ENCODE measurements around the gene KCNQ1OT1. TPM values are rescaled to one million over a fixed set of nuclear protein-coding genes. Genes with fewer than 3 reads are reported as not detected.

The KCNQ1OT1 gene
- polyA plus RNA-seq, 6 donors from 2014 or later = 0.08 to 0.28 (median 0.12) TPM

DNA sequence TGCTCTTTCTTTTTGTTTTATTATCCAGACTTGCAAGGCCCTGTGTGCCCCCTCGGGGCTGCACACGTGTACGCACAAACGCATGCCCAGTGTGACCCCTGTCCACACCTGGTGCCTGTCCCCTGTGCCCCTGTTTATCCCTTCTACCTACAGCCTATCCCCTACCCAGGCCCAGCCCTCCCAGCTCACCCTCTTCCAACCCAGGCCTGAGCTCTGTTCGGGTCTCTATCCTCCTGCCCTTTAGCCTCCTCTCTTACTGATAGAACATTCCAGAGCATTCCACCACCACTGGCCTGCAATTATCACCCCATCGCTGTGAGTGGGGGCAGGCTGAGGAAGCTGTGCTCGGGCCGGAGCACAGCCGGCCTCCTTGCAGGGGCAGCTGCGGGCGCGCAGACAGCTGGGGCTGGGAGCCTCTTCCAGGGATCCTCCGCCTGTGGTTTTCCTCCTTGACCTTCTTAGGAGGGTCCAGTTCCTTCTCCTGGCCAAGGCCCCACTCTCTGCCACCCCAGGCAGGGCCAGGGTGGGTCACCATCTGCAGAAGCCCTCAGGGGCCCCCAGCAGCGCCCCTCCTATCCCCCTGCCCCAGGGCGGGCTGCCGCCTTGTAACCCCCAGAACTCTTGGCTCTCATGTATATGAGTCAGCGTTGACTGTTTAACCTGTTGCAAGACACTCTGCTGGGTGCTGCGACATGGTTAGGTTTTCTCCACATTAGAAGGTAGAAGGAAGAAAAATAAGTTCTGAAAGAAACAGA, 41.8 kb upstream of the KCNQ1OT1 start:
- ATAC-seq (ENCODE audit: low read depth in 2 of 2) = no peak
- DNase-seq = no peak
- Mint-ChIP-seq H3K36me3 (no peaks in the 10 kb centered on the region), H3K4me1 (peaks cover 0 to 12% (median 4%) of the 10 kb centered on the region in 3 donors), H3K27me3 (no peaks in the 10 kb centered on the region), H3K9me3 (no peaks in the 10 kb centered on the region), H3K4me3 (no peak overlapping the region), H3K27ac (peak overlapping the region in 2 of 6 donors; percentile 33 to 97)

DNA sequence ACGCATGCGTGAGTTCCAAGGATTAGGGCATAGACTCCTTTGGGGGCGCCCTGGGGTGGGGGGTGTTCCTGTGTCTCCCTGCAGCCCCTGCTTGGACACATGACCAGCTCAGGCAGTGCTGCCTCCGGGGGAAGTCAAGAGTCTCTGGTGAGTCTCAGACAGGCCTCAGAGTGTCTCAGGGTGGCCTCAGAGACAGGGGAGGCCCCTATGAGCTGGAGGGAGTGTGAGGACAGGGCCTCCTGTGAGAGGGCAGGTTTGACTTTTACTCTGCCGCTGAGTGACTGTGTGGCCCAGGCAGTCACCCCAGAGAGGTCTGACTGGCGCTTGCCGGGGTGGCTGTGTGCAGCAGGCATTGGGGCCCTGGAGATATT, 41.2 kb upstream of the KCNQ1OT1 start:
- Mint-ChIP-seq H3K4me3 (no peak overlapping the region), H3K9me3 (no peaks in the 10 kb centered on the region), H3K36me3 (no peaks in the 10 kb centered on the region), H3K27ac (no peak overlapping the region), H3K4me1 (peaks cover 0 to 12% (median 4%) of the 10 kb centered on the region in 3 donors), H3K27me3 (no peaks in the 10 kb centered on the region)
- DNase-seq = no peak
- no peak for ATAC-seq (ENCODE audit: low read depth in 2 of 2)

DNA sequence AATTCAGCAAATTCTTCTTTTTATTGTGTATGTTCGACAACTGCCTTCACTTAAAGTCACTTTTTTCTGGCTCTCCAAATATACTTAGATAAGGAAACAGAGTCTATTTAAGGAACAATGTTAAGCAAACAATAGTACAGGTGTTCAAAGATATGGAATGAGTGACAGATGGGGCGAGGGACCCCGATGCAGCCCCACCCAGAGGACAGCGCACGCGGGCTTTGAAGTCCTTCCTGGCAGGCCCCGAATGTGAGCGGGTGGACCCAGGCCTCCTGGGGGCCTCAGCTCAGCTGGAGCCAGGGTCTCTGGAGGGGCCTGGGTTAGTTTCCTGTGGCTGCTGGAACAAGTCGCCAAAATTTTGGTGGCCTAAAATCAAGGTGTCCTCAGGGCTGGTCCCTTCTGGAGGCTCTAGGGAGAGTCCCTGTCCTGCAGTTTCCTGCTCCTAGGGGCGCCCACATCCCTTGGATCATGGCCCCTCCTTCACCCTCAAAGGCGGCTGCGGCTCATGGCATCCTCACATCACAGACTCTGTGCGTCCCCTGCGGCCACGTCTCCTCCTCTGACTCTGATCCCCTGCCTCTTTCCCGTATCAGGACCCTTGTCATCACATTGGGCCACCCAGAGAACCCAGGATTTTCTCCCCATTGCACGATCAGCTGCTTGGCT, 40.6 kb upstream of the KCNQ1OT1 start:
- Mint-ChIP-seq H3K9me3 (no peaks in the 10 kb centered on the region), H3K27me3 (no peaks in the 10 kb centered on the region), H3K4me1 (peaks cover 0 to 12% (median 4%) of the 10 kb centered on the region in 3 donors), H3K4me3 (no peak overlapping the region), H3K27ac (no peak overlapping the region), H3K36me3 (no peaks in the 10 kb centered on the region)
- ATAC-seq (ENCODE audit: low read depth in 2 of 2) (no peak), DNase-seq (no peak)

DNA sequence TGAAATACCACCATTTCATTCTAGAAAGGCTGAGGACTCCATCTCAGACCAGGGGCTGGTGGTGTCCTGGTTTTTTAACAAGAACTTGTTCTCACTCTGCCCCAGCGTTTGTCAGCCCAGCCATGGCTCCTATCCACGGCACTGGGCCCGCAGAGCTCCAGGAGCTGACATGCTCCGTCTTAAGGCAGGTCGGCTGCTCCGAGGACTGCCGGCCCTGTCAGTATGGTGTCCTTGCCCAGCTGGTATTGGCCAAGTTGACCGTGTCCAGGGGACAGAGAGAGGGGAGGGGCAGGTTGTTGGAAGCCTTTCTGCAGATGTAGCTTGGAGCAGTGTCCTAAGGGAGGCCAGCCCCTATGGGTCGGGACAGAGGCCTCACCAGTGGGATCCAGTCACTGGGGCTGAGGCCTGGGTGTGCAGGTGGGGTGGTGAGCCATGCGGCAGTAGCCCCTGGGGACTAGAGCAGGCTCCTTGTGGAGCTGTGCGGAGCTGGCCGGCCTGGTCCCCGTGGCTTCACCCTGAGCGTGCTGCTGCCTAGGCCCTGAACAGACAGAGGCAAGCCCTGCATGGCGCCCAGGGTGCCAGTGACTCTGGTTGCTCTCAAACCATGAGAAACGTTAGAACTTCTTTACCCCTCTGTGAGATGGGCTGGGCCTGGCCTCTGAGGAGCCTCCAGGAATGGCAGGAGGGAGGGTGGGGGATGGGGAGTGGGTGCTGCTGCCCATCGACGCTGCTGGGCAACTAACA, 39.9 kb upstream of the KCNQ1OT1 start:
- H3K27ac Mint-ChIP-seq = peak overlapping the region in 1 of 6 donors; percentile 62
- ATAC-seq (ENCODE audit: low read depth in 2 of 2) (no peak), DNase-seq (no peak)
- H3K9me3 Mint-ChIP-seq = no peaks in the 10 kb centered on the region
- H3K27me3 Mint-ChIP-seq = no peaks in the 10 kb centered on the region
- peaks cover 0 to 12% (median 4%) of the 10 kb centered on the region in 3 donors for H3K4me1 Mint-ChIP-seq
- H3K36me3 Mint-ChIP-seq = no peaks in the 10 kb centered on the region
- H3K4me3 Mint-ChIP-seq = no peak overlapping the region

DNA sequence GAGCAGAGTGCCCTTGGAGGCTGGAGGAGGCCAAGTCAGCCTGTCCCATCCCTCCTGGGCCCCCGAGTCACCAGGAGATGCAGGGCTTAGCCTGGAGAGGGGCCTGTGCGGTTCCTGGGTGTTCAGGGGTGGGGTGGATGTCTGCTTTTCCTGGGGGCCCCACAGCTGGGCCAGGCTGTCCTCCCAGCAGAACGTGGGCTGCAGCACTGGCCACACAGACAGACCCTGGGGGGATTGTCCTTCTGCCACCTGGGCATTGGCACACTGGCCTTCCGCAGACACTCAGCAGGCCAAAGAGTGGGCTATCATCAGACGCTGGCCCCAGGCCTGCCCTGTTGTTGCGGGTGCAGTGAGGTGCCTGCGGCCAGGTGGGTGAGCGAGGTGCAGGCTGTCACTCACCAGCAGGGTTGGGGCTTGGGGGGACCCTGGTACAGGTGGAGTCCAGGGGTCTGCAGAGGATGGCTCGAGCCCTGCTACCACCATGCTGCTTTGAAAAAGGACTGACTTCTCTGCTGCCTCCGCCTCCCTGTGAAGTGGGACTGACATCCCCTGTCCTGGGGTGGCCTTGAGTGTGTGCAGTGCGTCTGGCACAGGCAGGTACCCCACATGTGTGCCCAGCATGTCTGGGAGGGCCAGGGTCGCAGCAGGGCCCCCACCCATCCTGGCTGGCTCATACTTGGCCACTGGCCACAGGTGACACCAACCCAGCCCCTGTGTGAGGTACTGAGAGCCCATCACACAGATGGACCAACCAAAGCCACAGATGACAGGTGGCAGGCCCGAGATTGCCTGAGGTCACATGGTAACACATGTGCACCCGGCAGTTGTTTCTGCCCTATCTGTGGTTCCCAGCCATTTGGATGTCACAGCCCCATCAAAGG, 39.0 kb upstream of the KCNQ1OT1 start:
- ATAC-seq (ENCODE audit: low read depth in 2 of 2) (no peak), DNase-seq (no peak)
- H3K27ac Mint-ChIP-seq = no peak overlapping the region
- no peaks in the 10 kb centered on the region for H3K36me3 Mint-ChIP-seq
- H3K27me3 Mint-ChIP-seq = no peaks in the 10 kb centered on the region
- H3K9me3 Mint-ChIP-seq = no peaks in the 10 kb centered on the region
- no peak overlapping the region for H3K4me3 Mint-ChIP-seq
- peaks cover 0 to 17% (median 4%) of the 10 kb centered on the region in 3 donors for H3K4me1 Mint-ChIP-seq

DNA sequence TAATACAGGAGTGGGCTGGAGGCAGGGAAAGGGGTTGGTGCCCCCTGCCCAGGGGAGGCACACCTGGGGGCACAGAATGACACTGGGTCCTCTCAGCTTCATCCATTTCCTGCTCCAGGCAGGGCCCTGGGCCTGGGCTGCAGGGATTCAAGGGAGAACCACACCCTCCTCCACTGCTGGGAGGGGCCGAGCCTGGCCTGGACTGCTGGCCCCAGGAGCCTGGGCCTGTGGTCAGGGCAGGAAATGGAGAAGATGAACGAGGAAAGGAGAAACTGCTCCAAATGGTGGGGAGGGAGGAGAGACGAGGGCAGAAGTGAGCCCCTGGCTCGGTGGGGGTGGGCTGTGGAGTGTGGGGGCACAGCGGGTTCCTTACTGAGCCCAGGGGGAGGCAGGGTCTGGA, 38.1 kb upstream of the KCNQ1OT1 start:
- Mint-ChIP-seq H3K27me3 (no peaks in the 10 kb centered on the region), H3K9me3 (no peaks in the 10 kb centered on the region), H3K36me3 (no peaks in the 10 kb centered on the region), H3K4me3 (no peak overlapping the region), H3K4me1 (peaks cover 0 to 18% (median 4%) of the 10 kb centered on the region in 3 donors), H3K27ac (peak overlapping the region in 1 of 6 donors; percentile 20)
- ATAC-seq (ENCODE audit: low read depth in 2 of 2) (no peak), DNase-seq (no peak)

DNA sequence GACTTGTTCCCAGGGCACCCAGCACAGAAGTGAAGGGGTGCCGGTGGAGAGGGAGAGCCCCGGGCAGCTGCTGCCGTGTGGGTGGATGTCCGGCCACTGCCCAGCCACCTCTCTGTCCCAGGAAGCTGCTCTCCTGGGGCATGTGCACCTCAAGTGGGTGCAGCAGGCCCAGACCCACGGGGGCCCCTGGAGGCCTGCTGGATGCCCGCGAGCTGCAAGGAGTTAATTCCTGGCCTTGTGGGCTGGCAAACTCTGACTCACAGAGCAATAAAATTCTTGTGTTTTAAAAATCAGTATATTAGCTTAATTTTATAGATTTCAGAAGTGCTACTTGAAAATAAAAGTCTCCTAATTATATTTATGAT, 37.4 kb upstream of the KCNQ1OT1 start:
- Mint-ChIP-seq H3K27me3 (no peaks in the 10 kb centered on the region), H3K9me3 (no peaks in the 10 kb centered on the region), H3K36me3 (no peaks in the 10 kb centered on the region), H3K4me3 (no peak overlapping the region), H3K4me1 (peaks cover 0 to 18% (median 4%) of the 10 kb centered on the region in 3 donors), H3K27ac (no peak overlapping the region)
- ATAC-seq (ENCODE audit: low read depth in 2 of 2) (no peak), DNase-seq (no peak)

DNA sequence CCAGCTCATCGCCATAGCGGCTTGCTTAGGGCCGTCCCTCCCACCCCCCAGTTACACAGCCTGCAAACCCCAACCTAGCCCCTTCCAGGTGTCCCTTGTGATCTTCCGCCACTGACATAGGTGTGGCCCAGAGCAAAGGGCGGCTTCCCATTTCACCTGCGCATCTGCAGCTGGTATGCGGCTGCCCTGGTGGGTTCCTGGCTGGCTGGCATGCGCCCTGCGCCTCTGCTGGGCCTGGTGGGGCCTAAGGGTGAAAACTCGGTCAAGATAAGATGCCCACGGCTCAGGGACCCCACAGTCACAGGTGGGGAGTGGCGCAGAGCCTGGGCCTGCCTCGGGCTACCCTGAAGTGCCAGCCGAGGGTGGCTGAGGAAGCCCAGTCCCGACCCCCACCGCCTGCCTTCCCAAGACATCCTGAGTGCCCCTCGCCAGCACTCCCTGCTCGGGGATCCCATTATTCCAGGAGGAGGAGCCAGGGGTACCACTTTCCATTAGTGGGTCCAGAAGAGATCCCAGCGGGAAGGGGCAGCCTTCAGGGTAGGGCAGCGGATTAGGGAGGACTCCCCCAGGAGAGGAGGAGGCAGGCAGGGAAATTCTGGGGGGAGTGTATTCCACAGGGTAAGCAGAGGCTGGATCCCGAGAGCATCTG, 36.9 kb upstream of the KCNQ1OT1 start:
- Mint-ChIP-seq H3K4me1 (peaks cover 0 to 15% (median 4%) of the 10 kb centered on the region in 3 donors), H3K27ac (no peak overlapping the region), H3K9me3 (no peaks in the 10 kb centered on the region), H3K27me3 (no peaks in the 10 kb centered on the region), H3K36me3 (no peaks in the 10 kb centered on the region), H3K4me3 (no peak overlapping the region)
- DNase-seq = no peak
- ATAC-seq (ENCODE audit: low read depth in 2 of 2) = no peak

DNA sequence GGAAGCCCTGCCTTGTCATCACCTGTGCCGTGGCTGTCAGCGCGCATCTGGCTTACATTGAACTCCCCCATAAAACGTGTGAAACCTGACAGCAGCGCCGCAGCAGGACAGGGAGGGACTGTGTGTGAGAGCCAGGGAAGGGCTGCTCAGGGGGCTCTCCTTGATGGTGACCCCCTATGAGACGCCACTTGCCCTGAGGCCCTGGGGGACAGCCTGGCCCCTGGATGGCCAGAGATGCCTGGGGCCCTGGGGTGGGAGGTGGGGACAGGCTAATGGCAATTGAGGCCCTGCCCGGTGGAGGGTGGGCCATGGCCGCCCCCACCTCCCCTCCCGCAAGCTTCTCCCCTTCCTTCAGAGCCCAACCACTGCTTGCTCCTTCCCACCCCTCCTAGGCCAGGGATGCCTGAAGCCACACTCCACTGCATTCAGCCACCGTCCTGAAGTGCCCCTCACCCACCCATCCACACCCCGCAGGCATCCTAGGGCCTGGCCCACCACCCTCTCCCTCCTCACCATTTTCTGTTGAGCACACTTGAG, 35.3 kb upstream of the KCNQ1OT1 start:
- Mint-ChIP-seq H3K36me3 (no peaks in the 10 kb centered on the region), H3K4me1 (peaks cover 0 to 6% (median 0%) of the 10 kb centered on the region in 3 donors), H3K9me3 (no peaks in the 10 kb centered on the region), H3K27me3 (no peaks in the 10 kb centered on the region), H3K4me3 (no peak overlapping the region), H3K27ac (no peak overlapping the region)
- no peak for DNase-seq
- no peak for ATAC-seq (ENCODE audit: low read depth in 2 of 2)

DNA sequence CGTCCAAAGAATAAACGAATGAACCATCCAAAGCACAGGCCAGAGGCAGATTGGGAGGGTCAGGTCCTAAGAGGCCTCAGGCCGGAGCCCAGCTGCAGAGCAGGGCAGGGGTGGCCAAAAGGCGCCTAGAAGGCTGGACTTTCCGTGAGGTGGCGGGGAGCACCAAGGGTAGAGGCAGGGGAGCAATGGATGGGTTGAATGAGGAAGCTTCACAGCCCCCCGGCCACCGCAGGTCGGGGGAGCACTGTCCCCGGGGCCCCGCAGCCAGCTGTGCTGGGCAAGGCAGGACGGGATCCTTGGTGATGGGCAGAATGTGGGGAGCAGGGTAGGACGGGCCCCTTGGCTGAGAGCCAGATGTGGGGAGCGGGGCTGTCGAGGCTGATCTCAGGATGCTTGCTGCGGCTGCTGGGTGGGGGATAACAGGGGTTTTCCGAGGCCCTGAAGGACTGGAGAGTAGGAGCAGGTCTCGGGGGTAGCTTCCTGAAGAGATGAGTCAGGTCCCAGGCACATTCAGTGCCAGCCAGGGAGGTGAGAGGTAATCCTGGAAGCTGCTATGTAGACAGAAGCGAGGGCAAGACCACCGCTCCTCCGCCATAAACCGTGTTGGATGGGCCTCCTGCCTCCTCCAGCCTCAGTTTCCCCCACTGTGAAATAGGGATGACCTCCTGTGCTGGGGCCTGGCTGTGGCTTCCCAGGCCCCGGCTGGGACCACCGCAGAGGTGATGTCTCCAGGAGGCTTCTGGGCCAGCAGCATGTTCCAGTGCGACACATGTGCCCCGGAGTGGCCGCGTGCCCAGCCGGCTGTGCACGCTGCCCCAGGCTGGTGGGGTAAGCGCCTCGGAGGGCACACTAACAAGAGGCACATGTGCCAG, 34.6 kb upstream of the KCNQ1OT1 start:
- Mint-ChIP-seq H3K27me3 (no peaks in the 10 kb centered on the region), H3K4me3 (no peak overlapping the region), H3K36me3 (no peaks in the 10 kb centered on the region), H3K9me3 (no peaks in the 10 kb centered on the region), H3K4me1 (peaks cover 0 to 6% (median 0%) of the 10 kb centered on the region in 3 donors), H3K27ac (no peak overlapping the region)
- no peak for ATAC-seq (ENCODE audit: low read depth in 2 of 2)
- DNase-seq = no peak

DNA sequence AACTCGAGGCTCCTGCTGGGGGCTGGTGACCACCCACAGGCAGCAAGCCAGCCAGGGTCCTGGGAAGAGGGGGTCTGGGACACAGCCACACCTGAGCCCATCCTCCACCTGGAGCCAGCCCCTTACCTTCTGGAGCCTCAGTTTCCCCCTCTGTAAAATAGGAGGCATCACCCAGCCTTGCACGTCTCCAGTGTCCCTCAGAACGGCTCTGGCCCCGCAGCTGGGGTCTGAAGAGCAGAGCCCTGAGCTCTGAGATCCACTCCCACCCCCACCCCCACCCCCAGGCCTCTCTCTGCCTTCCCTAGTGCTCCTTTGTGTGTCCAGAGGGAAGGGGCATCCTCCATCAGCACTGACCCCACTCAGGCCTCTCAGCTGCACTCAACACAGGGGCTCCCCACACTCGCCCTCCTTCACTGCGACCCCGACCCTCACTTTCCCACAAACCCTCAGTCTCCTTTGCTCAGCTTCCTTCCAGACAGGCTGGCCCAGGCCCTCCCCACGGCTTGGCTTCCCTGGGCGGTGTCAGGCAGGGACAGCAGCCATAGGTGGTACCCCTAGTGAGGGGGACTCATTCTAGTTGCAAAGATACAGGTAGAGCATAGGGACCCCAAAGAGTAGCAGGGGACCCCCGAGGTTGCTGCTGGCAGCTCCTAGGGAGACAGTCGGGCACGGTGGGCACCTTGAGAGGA, 33.3 kb upstream of the KCNQ1OT1 start:
- H3K4me1 Mint-ChIP-seq = peaks cover 0 to 10% (median 0%) of the 10 kb centered on the region in 3 donors
- DNase-seq = no peak
- no peak overlapping the region for H3K4me3 Mint-ChIP-seq
- no peaks in the 10 kb centered on the region for H3K36me3 Mint-ChIP-seq
- ATAC-seq (ENCODE audit: low read depth in 2 of 2) = no peak
- H3K9me3 Mint-ChIP-seq = no peaks in the 10 kb centered on the region
- no peaks in the 10 kb centered on the region for H3K27me3 Mint-ChIP-seq
- peak overlapping the region in 1 of 6 donors; percentile 90 for H3K27ac Mint-ChIP-seq

All from naive B cell (primary cell).